ENCODE results near the gene SCART1. TPM values are rescaled to one million over a fixed set of nuclear protein-coding genes. Genes with fewer than 3 reads are reported as not detected.
"Not testable (repeated sequence)": the region's sequence is repeated elsewhere in the genome, so short reads cannot be mapped to it uniquely, and the experiment has no call there.

The SCART1 gene
- total RNA-seq, 2 experiments from 2014 or later: 5.0 to 5.2 TPM

- ChIA-PET CTCF (interaction anchor here (2.5 kb wide), 1 partner anchor 109 kb away, joined by 13 read pairs; no protein-coding TSS in a partner anchor), POLR2A (no interaction called here)
- no peaks in the 10 kb centered on the region for H3K36me3 Mint-ChIP-seq (ENCODE audit: low read depth)
- H3K4me1 Mint-ChIP-seq (ENCODE audit: low read depth): peaks cover 29% of the 10 kb centered on the region
- Histone ChIP-seq H3K27ac (ENCODE audit: low read depth in 1 of 2, low read length in 2 of 2) (no peak overlapping the region), H3K27me3 (ENCODE audit: control insufficient read depth in 1 of 2, insufficient read depth in 2 of 2, low read length in 2 of 2) (peaks cover 0 to 5% of the 10 kb centered on the region in 2 experiments), H3K36me3 (ENCODE audit: insufficient read depth, low read length) (no peaks in the 10 kb centered on the region), H3K9me3 (ENCODE audit: control insufficient read depth in 1 of 2, insufficient read depth in 1 of 2, low read length in 2 of 2) (no peaks in the 10 kb centered on the region), H3K4me3 (ENCODE audit: low read length) (no peak overlapping the region), H3K4me1 (ENCODE audit: insufficient read depth, low read length) (peaks cover 53% of the 10 kb centered on the region)
- H3K27me3 Mint-ChIP-seq: peaks cover 11% of the 10 kb centered on the region
- peak in 3 of 14 experiments; percentile 54 to 60 (median 55) for DNase-seq
- H3K4me3 Mint-ChIP-seq: no peak overlapping the region
- no peak for ATAC-seq (ENCODE audit: poor library complexity)
- no peaks in the 10 kb centered on the region for H3K9me3 Mint-ChIP-seq
- intact Hi-C loops (cut with DNase I, micrococcal nuclease): loop anchor here in 1 of 2 experiments (2.0 to 10.0 kb wide), 3 partner anchors 58 to 136 kb away; no protein-coding TSS in a partner anchor
- TF ChIP-seq CTCF (IDR thresholded peaks at IDR 0.05): peak; percentile 14
- no peak overlapping the region for H3K27ac Mint-ChIP-seq
Observed at GRCh38 chr10:133438711-133439273, 15.0 kb upstream of the SCART1 start.

DNA sequence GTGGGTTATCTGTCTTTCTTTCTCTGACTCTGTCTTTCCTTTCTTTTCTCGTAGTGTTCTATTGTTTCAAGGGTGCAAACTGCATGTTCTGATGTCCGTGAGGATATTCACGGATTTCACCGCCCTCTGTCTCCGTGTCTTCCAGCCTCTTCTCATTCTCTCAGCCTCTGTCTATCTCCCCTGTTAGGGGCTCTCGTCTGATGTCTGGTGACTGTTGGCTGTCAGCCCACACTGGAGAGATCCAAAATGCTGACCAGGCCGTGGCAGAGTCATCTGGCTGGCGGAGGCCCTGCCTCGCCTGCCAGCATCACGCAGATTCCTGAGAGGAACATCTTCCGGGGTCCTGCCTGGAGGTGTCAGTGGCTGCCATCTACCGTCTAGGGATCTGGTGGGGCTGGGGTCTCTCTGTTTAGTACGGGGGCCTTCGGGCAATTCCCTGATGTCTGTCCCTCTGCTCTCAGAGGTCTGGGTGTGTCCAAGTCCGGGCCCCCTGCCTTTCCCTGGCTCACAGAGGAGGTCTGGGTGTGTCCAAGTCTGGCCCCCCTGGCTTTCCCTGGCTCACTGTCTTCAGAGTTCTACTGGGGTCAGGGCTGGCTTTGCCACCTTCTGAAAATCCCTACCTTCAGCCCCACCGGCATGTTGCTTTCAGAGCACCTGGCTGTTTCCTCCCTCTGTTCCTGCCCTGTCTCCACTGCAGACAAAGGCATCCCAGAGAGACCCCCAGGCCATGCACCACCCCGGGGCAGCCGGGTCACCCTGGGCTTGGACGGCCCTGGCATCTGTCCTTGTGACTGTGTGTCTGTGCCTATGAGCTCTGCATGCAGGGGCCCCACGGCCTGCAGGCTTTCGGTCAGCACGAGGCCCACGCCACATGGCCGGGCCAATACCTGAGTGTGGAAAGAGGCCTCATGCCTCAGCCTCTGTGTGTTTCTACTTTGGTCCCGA is 14.0 kb upstream of the SCART1 start:
- H3K4me3 Mint-ChIP-seq: no peak overlapping the region
- H3K4me1 Mint-ChIP-seq (ENCODE audit: low read depth): peaks cover 29% of the 10 kb centered on the region
- Histone ChIP-seq H3K27me3 (ENCODE audit: control insufficient read depth in 1 of 2, insufficient read depth in 2 of 2, low read length in 2 of 2) (peaks cover 0 to 5% of the 10 kb centered on the region in 2 experiments), H3K36me3 (ENCODE audit: insufficient read depth, low read length) (no peaks in the 10 kb centered on the region), H3K27ac (ENCODE audit: low read depth in 1 of 2, low read length in 2 of 2) (no peak overlapping the region), H3K9me3 (ENCODE audit: control insufficient read depth in 1 of 2, insufficient read depth in 1 of 2, low read length in 2 of 2) (peaks cover 0 to 7% of the 10 kb centered on the region in 2 experiments), H3K4me1 (ENCODE audit: insufficient read depth, low read length) (peaks cover 53% of the 10 kb centered on the region), H3K4me3 (ENCODE audit: low read length) (no peak overlapping the region)
- no peaks in the 10 kb centered on the region for H3K36me3 Mint-ChIP-seq (ENCODE audit: low read depth)
- H3K27ac Mint-ChIP-seq: no peak overlapping the region
- no peak for TF ChIP-seq CTCF (IDR thresholded peaks at IDR 0.05)
- ChIA-PET CTCF (interaction anchor here (2.5 kb wide), 1 partner anchor 110 kb away, joined by 13 read pairs; no protein-coding TSS in a partner anchor), POLR2A (no interaction called here)
- intact Hi-C loops (cut with DNase I, micrococcal nuclease): loop anchor here in 1 of 2 experiments (2.0 to 10.0 kb wide), 3 partner anchors 57 to 135 kb away; no protein-coding TSS in a partner anchor
- DNase-seq (peak in 1 of 14 experiments; percentile 7), ATAC-seq (ENCODE audit: poor library complexity) (no peak)
- H3K9me3 Mint-ChIP-seq: no peaks in the 10 kb centered on the region
- H3K27me3 Mint-ChIP-seq: peaks cover 11% of the 10 kb centered on the region

- no peaks in the 10 kb centered on the region for H3K36me3 Mint-ChIP-seq (ENCODE audit: low read depth)
- no peak overlapping the region for H3K27ac ChIP-seq (ENCODE audit: low read depth in 1 of 2, low read length in 2 of 2)
- ATAC-seq (ENCODE audit: poor library complexity) (no peak), DNase-seq (peak in 1 of 14 experiments; percentile 11)
- H3K9me3 Mint-ChIP-seq: no peaks in the 10 kb centered on the region
- H3K9me3 ChIP-seq (ENCODE audit: control insufficient read depth in 1 of 2, insufficient read depth in 1 of 2, low read length in 2 of 2): peaks cover 0 to 16% of the 10 kb centered on the region in 2 experiments
- peaks cover 0 to 5% of the 10 kb centered on the region in 2 experiments for H3K27me3 ChIP-seq (ENCODE audit: control insufficient read depth in 1 of 2, insufficient read depth in 2 of 2, low read length in 2 of 2)
- intact Hi-C loops (cut with DNase I, micrococcal nuclease): no loop called here
- no peak overlapping the region for H3K27ac Mint-ChIP-seq
- ChIA-PET POLR2A (no interaction called here), CTCF (no interaction called here)
- no peak for TF ChIP-seq CTCF (IDR thresholded peaks at IDR 0.05)
- H3K36me3 ChIP-seq (ENCODE audit: insufficient read depth, low read length): no peaks in the 10 kb centered on the region
- H3K4me3 ChIP-seq (ENCODE audit: low read length): no peak overlapping the region
- H3K4me1 ChIP-seq (ENCODE audit: insufficient read depth, low read length): peaks cover 53% of the 10 kb centered on the region
- H3K27me3 Mint-ChIP-seq: peaks cover 11% of the 10 kb centered on the region
- H3K4me1 Mint-ChIP-seq (ENCODE audit: low read depth): peaks cover 29% of the 10 kb centered on the region
- no peak overlapping the region for H3K4me3 Mint-ChIP-seq
Observed at GRCh38 chr10:133440633-133441285, 13.0 kb upstream of the SCART1 start.

- DNase-seq; H3K36me3 Mint-ChIP-seq (ENCODE audit: low read depth); H3K4me3 ChIP-seq (ENCODE audit: low read length); intact Hi-C loops (cut with DNase I, micrococcal nuclease); H3K9me3 Mint-ChIP-seq; H3K27me3 ChIP-seq (ENCODE audit: control insufficient read depth in 1 of 2, insufficient read depth in 2 of 2, low read length in 2 of 2); H3K27ac ChIP-seq (ENCODE audit: low read depth in 1 of 2, low read length in 2 of 2); H3K4me3 Mint-ChIP-seq; CTCF ChIA-PET; H3K27me3 Mint-ChIP-seq; H3K36me3 ChIP-seq (ENCODE audit: insufficient read depth, low read length); H3K27ac Mint-ChIP-seq; POLR2A ChIA-PET; ATAC-seq (ENCODE audit: poor library complexity): not testable (repeated sequence)
- H3K4me1 Mint-ChIP-seq (ENCODE audit: low read depth): peaks cover 29% of the 10 kb centered on the region
- Histone ChIP-seq H3K9me3 (ENCODE audit: control insufficient read depth in 1 of 2, insufficient read depth in 1 of 2, low read length in 2 of 2) (peaks cover under 1 to 19% of the 10 kb centered on the region in 2 experiments), H3K4me1 (ENCODE audit: insufficient read depth, low read length) (peaks cover 53% of the 10 kb centered on the region)
Observed at GRCh38 chr10:133441356-133441755, 12.4 kb upstream of the SCART1 start.

Data from CD4-positive, alpha-beta T cell (primary cell).